ENCODE results near the gene KLK5.
"Not testable (repeated sequence)": the region's sequence is repeated elsewhere in the genome, so short reads cannot be mapped to it uniquely, and the experiment has no call there.

Gene KLK5

DNA sequence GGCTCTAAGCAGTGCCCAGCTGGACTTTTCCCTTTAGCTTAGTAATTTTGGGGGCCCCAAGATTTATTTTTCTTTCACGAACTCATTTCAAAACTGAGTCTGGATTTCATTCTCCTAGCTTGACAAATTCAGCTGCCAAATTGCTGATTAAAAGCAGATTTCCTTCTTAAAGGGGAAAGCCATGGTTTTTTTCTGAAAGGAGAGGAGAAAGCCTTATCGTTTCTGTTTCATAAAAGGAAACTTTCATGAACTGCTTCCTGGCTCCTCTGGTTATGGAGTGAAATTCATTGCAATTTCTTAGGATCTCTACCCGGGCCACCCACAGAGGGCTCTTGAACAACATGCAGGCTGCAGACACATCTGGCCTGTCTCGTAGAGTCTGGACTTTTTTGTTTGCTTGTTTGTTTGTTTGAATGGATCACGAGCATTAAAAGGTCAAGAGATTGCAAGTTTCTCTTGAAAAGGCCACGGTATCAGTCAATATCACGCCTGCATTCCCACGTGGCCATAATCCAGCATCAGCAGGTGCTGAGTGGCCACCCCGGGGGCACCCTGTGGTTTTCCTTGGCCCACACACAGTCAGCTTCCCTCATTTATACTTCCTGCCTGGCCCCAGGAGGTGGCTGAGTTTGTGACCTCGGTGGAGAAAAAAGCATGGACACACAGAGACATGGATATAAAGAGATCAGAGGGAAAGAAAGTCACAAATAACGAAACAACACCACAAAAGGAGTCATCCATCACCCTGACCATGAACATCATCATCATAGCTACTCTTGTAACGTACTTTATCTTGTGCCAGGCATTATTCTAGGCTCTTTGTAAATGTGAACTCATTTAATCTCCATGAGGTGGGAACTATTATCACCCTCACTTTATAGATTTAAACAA, 31.2 kb downstream of the KLK5 start:
- DNase-seq (ENCODE audit: low spot score) = no peak

DNA sequence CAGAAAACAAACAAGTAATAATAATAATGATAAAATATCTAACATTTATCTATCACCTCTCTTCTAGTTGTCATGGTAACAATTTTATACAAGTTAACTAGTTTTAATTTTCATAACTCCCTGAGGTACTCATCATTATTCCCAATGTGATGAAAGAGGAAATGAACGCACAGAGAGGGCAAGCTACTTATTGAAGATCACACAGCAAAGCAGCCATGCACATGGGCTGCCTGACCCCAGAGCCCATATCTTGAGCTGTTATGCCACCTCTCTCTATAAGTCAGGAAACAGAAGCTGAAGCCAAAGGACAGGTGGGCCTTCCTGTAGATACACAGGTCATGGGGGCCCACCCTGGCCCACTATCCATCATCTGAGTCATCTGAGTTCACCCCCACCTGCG, 36.8 kb downstream of the KLK5 start:
- no peak for DNase-seq (ENCODE audit: low spot score)

DNA sequence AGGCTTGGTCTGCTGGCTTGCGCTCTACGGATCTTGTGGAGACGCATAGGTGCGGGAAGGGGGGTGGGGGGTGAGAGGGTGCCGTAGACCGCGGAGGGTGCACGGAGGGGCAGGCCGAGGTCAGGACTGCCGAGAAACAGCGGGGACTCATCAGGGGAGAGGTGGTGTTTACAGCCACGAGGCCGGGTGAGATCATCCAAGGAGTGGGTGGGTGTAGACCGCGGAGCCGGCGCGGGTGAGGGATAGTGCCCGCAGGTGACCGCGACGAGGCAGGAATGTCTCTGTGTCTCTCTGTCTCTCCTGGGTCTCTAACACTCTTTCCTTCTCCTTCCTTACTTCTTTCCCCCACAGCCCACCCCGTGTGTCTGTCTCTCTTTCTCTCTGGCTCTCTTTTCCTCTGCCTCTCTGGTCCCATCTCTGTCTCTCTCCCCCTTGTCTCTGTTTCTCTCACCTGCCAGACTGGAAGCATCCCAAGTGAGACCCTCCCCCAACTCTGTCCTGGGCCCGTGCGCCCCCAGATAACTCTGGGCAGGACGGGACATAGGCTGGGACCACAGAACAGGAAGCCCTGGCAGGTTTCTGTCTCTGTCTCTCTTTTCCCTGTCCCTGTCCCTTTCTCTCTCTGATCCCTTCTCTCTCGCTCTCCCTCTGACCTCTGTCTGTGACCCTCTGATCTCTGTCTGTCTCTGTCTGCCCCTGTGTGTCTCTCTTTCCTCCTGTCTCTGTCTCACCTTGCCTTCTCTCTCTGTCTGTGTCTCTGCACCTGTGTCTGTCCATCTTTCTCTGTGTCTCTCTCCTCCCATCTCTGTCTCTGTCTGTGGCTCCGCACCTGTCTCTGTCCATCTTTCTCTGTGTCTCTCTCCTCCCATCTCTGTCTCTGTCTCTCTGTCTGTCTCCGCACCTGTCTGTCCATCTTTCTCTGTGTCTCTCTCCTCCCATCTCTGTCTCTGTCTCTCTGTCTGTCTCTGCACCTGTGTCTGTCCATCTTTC, 39.8 kb downstream of the KLK5 start:
- no peak for DNase-seq (ENCODE audit: low spot score)

DNA sequence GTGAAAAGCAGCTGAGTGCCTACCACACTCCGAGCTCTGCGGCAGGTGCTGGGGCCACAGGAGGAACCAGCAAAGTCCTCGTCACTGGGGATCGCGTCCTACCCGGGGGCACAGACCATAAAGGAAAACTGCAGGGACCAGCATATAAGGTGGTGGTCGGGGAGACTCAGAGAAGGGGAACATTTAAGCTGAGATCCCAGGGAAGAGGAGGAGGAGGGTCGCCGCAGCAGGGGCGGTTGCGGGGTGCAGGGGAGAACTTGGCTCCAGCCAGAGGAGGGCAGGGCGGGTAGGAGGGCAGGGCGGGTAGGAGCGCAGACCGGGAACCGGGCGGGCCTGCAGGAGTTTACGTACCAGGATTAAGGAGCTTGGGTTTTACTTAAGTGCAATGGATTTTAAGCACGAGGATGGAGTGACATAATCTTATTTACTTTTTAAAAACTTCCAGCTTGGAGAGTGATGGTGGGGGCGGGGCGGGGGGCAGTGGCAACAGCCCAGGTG, 40.7 kb downstream of the KLK5 start:
- no peak for DNase-seq (ENCODE audit: low spot score)

DNA sequence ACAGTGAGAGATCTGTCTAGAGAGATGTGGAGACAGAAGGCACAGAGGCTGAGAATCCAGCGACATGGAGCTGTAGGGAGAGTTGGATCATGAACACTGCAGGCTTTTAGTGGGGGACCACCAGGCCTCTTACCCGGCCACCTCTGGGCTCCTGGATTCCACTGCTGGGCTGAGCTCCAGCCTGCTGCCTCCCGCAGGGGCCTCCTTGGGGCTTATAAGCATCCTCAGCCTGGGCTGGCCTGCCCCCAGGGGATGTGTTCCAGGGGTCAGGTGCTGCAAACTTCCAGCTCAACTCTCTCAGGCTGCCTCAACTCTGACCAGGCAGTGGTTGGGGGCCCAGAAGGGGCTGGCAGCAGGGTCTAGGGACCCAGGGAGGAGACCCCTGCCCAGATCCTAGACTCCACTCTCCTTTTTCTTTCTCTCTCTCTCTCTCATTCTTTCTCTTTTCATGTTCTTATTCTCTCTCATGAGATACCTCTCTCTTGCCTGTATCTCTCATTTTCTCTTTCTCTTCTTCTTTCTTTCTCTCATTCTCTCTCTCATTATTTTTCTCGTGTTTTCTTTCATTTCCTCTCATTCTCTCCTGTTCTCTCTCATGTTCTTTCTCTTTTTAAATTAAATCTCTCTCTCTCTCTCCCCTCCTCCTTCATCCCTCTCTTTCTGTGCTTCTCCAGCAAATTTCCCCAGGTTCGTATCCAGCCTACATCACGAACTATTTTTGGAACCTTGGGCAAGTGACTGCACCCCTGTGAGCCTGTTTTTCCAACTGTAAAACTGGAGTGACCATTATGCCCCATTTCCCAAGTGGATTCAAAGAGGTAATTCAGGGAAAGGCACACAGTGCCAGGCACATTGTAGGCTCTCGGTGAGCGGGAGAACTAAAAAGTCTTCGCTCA, 41.4 kb downstream of the KLK5 start, which contains the start of gene KLK4:
Gene KLK4 (minus strand): TSS at position 190 of the 896 bp plus-strand sequence. CDS start 657 bp downstream, outside the sequence.
- DNase-seq (ENCODE audit: low spot score) = no peak

DNA sequence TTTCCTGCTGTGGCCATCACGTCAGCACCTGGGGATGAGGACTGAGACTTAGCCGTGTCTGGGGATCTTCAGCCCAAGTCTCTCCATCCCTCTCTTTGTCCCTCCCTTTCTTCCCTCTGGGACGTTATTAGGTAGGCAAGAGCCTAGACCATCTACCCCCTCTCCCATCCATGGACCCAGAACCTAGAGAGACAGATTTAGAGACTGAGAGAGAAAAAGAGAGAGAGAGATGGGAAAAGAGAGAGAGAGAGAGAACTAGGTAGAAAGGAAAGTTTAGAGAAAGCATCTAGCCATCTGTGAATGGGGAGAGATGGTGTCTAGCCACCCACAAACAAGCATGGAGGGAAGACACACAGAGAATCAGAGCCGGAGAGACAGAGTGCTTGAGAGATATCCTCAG, 42.1 kb downstream of the KLK5 start:
- DNase-seq (ENCODE audit: low spot score) = no peak

DNA sequence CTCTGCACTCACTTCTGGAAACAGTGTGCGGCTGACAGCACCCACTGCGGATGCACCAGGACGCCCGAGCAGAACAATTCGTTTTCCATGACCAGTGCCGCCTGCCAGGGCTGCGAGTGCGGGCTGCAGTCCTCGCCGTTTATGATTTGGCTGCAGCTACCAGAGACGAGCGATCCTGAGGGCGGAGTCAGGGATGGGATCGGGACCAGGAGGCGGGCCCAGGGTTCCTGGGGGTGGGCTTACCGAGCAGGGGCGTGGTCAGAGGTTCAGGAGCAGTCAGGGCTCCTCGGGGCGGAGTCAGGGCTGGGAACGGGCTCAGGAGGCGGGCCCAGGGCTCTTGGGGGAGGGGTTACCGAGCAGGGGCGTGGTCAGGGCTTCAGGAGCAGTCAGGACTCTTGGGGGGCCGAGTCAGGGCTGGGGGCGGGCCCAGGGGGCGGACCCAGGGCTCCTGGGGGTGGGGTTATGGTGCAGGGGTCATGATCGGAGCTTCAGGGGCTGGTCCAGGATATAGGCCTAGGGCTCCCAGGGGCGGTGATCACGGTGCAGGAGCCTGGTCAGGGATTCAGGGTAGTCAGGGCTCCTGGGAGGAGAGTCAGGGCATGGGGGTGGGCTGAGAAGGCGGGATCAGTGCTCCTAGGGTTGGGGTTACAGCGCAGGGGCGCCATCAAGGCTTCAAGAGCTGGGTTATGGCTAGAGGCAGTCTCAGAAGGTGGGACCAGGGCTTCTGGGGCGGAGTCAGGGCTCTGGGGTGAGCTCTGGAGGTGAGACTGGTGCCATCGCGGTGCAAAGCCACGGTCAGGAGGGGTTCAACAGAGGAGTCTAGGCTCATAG, 43.4 kb downstream of the KLK5 start:
- DNase-seq (ENCODE audit: low spot score) = no peak

DNA sequence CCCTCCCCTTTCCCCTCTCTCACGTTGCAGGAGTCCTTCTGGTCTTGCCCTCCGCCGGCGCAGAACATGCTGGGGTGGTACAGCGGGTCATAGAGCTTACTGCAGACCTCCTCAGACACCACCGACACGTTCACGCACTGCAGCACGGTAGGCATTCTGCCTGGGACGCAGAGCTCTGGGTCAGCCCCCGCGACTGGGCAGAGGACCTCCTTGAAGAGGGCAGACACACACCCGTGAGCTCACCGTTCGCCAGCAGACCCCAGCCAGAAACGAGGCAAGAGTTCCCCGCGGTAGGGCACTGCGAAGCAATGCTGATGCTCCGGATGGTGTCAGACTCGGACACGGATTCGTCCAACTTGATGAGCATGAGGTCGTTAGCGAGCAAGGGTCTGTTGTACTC, 44.5 kb downstream of the KLK5 start:
- no peak for DNase-seq (ENCODE audit: low spot score)

DNA sequence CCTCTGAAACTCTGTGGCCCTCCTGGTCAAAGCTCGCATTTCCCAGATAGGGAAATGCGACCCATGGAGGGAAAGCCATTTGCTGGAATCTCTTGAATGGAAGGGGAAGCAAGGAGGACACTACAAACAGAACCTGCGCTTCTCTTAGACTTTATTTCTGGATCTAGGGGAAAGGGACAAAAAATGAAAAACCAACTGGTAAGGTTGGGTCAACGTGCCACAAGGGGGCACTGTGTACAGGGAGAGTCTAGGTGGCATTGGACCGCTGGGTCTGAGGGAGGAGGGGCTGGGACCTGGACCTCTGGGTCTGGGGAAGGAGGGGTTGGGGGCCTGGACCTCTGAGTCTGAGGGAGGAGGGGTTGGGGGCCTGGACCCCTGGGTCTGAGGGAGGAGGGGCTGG, 46.6 kb downstream of the KLK5 start:
- DNase-seq (ENCODE audit: low spot score) = no peak

DNA sequence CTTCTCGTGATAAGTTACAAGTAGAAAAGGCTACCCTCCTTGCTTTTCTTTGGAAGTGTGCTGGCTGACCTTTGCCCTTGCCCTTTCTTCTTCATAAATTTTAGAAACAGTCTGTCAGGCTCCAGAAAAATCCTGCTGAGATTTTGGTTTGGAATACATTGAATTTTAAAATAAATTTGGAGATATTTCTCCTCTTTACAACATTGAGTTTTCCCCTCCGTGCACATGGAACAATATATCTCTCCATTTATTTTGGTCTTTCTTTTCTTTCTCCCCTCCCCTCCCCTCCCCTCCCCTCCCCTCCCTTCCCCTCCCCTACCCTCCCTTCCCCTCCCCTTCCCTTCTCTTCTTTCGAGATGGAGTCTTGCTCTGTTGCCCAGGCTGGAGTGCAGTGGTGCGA, 50.2 kb downstream of the KLK5 start:
- no peak for DNase-seq (ENCODE audit: low spot score)

DNA sequence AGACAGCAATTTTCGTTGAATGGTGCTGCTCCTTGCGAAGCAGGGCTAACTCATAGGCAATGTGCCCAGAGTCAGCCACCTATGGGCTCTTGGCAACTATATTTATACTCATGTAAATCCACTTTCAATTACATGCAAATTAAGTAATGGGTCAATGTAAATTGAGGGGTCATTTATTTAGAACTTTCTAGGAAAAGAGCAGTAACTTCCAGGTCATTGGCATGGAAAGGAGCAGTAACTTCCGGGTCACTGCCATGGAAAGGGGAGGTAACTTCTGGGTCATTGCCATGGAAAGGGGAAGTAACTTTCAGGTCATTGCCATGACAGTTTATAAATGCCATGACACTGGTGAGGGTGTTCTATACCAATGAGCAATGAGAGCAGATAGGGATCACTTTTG, 53.3 kb downstream of the KLK5 start:
- no peak for DNase-seq (ENCODE audit: low spot score)

DNA sequence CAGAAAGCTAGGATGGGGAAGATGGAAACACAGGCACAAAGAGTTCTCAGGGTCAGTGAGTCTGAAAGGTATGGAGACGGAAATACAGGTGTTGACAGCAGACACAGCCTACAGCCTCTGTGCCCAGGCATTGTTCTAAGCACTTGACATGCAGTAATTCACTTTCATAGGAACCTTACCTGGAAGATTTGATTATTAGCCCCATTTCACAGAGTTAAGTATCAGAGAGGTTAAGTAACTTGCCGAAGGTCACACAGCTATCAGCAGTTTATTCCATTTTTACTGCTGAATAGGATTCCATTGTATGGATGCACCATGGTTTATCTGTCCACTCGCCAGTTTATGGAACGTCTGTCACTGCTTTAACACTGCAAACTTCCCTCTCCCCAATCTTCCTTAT, 54.8 kb downstream of the KLK5 start:
- no peak for DNase-seq (ENCODE audit: low spot score)

DNA sequence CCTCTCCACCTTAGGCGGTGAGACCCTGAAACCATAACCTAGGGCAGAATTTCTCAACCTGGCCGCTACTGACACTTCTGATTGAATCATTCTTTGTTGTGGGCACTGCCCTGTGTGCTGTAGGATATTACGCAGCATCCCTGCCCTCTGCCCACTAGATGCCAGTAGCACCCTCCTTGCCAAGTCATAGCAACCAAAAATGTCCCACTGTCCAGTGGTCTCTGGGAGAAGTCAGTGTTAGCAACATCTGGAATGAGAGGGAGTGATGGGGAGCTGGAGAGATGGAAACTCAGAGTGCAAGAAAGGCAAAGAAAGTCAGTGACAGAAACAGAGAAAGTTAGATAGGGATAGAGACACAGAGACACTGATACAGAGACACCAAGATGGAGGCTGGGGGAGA, 55.2 kb downstream of the KLK5 start:
- DNase-seq (ENCODE audit: low spot score) = no peak

DNA sequence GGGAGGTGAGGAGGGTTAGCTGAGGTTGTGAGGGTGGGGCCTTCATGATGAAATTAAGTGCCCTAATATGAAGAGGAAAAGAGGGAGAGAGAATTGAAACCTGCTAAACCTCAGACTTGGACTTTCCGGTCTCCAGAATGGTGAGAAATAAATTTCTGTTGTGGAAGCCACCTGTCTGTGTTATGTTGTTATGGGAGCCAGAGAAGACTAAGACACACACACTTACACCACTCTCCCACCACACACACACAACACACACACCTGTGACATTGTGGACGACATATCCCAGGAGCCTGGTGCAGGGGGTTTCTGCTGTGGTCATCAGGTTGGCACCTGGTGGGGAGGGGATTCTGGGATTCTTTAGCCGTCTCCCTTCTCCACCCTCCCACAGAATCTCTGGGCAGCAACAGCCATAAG, 55.6 kb downstream of the KLK5 start:
- no peak for DNase-seq (ENCODE audit: low spot score)

DNA sequence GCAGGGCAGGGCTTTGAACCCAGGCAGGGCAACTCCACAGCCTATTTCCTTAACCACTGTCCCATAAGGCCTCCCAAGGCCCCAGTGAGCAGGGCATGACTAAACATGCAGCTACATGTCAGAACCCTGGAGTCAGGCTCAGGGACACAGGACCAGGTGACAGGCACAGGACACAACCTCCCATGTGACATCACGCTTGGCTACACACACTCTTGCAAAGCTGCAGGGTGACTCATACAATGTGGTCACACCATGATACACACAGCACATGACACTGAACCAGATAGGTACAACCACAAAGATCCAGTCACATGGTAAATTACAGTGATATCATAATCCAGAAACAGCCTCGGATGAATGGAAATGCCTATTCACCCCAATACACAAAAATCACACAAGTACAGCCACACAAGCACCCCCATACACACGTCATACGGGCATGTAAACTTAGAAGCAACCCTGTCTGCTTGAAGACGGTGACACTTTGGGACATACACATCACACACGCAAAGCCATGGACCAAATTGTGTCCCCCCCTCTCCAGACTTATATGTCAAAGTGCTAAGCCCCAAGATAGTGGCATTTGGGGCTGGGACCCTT, 56.1 kb downstream of the KLK5 start:
- DNase-seq (ENCODE audit: low spot score) = no peak

DNA sequence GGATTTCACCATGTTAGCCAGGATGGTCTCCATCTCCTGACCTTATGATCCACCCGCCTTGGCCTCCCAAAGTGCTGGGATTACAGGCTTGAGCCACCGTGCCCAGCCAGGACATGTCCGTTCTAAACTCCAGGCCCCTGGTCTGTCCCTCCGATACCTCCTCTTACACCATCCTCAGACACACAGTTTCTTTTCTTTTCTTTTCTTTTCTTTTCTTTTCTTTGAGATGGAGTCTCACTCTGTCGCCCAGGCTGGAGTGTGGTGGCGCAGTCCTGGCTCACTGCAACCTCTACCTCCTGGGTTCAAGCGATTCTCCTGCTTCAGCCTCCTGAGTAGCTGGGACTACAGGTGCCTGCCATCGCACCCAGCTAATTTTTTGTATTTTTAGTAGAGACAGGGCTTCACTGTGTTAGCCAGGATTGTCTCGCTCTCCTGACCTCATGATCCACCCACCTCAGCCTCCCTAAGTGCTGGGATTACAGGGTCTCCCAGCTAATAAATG, 56.7 kb downstream of the KLK5 start:
- not testable (repeated sequence) for DNase-seq (ENCODE audit: low spot score)

DNA sequence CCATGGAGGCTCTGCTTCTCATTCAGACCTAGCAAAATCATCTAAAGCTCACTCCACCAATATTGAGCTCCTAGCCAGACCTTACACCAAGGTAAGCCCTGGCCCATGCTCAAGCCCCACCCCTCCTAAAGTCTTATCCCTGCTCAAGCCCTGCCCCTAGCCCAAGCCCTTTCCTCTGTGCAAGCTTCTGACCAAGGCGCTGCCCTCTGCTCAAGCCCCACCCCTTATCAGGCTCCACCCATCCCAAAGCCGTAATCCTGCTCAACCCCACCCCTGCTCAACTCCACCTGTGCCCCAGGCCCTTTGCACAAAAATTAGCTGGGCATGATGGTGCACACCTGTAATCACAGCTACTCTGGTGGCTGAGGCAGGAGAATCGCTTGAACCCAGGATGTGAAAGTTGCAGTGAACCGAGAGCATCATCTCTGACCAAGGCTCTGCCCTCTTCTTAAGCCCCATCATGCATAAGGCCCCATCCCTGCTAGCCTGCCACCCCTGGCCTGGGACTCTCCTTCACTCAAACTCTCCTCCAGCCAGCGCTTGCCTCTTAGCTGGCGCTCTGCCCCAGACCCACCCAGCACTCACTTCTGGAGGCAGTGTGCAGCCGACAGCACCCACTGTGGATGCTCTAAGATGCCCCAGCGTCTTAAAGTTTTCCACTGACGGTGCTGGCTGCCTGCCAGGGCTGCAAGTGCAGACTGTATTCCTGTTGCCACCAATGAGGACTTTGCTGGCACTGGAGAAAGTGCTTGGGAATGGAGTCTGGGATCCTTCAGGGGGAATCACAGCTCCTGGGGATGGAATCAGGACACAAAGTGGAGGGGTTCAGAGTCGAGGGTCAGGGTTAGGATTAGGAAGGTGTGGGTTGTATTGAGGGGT, 58.1 kb downstream of the KLK5 start:
- DNase-seq (ENCODE audit: low spot score) = no peak

All from HuH-7.5 (cell line).